ENCODE data around the gene POLR3A.

Gene POLR3A

GRCh38 chr10:78045856-78046255, 16.5 kb upstream of the POLR3A start:
- DNase-seq, result no peak

DNA sequence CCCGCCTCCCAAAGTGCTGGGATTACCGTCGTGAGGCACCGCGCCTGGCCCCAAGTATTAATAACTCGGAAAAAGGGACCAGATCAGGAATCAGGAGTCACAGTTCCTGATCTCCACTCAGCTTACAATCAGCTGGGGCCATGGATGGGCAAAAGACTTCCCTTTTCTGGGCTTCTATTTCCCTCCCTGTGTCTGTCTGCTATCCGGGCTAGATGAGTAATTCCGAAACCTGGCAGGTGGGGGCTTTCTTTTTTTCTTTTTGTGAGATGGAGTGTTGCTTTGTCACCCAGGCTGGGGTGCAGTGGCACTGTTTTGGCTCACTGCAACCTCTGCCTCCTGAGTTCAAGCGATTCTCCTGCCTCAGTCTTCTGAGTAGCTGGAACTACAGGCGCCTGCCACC, 15.9 kb upstream of the POLR3A start:
- DNase-seq, result no peak

DNA sequence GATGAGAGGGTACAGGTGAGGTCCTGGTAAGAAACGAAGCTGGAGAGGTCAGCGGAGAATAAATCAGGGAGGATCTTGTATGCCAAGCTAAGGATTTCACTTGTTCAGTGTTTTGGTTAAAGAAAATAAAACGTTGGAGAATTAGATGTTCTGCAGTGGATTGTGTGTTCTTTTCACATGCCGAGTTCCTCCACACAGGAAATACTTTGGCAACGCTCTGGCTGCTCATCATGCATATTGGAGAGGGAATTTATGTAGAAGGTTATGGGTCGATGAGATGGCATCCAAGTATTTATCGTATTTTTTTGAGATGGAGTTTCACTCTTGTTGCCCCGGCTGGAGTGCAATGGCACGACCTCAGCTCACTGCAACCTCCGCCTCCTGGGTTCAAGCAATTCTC, 15.4 kb upstream of the POLR3A start:
- no peak for DNase-seq

- no peak for DNase-seq
Measured at GRCh38 chr10:78044179-78044578, 14.9 kb upstream of the POLR3A start.

DNA sequence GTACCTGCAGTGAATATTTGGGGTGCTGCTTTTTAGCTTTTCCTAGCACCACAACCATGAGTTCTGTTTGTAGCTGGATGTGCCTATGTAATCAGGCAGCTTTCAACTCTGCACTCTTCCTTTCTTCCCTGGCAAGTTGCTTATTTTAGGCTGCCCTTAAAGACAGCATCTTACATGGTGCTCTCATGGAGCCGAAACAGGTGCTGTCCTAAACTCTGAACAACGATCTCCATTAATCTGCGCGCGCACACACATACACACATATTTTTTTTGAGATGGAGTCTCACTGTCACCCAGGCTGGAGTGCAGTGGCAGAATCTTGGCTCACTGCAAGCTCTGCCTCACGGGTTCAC, 13.4 kb upstream of the POLR3A start:
- no peak for DNase-seq

GRCh38 chr10:78042058-78042751, 12.9 kb upstream of the POLR3A start:
- DNase-seq, result no peak

DNA sequence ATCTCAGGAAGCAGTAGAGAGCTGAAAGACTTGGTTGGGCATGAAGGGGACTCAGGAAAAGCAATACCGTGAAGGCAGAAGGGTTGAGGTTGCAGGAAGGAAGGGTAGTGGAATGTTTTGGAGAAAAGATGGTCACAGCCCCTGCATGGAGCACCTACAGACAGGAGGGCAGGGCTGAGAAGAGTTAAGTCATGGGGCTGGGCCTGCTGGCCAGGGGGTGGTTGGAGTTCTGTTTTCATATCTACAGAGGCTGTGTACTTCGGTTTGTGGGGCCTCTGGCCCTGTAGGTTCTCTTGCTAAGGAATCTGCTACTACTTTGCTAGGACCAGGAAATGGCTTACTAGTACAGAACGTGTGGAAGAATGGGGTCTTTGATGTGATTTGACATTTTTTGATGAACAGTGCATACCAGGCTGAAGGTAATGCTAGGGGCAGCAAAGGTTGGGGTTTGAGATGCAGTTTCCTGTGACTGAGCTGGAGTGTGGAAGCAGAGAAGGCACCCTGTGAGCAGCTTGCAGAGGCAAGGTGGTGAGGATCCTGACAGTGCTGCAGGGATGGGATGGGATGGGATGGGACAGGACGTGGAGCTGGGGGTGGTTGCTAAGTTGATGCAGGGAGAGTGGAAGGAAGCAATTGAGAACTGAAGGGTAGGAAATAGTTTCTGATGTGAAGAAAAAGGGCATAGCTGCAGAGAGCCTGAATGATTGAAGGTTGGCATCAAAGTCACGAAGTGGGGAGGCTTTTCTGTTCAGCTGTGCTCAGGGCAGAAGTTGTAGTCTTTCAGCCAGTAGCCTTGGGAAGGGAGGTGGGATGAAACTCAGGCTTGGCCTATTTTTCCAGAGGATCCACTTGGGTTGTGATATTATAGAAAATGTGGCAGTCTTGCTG, 12.1 kb upstream of the POLR3A start:
- no peak for DNase-seq

- DNase-seq, result no peak
Measured at GRCh38 chr10:78039743-78040142, 10.4 kb upstream of the POLR3A start.

- no peak for DNase-seq
Measured at GRCh38 chr10:78038791-78039547, 9.7 kb upstream of the POLR3A start.

DNA sequence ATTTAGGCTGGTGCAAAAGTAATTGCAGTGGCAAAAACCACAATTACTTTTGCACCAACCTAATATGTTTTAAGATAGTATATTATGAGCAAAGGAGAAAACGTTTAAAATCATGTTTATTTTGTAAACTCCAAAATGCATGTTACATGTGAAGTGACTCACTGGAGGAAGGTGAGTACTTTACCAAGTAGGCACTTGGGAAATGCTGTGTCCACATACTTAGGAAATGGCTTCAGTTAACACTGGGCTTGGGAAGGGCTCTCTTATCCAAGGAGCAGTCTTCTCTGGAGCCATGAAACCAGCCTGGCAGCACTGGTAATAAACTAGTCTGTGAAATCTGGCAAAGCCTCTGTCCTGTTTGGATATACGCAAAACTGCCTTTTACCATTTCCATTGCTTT, 8.8 kb upstream of the POLR3A start:
- no peak for DNase-seq

DNA sequence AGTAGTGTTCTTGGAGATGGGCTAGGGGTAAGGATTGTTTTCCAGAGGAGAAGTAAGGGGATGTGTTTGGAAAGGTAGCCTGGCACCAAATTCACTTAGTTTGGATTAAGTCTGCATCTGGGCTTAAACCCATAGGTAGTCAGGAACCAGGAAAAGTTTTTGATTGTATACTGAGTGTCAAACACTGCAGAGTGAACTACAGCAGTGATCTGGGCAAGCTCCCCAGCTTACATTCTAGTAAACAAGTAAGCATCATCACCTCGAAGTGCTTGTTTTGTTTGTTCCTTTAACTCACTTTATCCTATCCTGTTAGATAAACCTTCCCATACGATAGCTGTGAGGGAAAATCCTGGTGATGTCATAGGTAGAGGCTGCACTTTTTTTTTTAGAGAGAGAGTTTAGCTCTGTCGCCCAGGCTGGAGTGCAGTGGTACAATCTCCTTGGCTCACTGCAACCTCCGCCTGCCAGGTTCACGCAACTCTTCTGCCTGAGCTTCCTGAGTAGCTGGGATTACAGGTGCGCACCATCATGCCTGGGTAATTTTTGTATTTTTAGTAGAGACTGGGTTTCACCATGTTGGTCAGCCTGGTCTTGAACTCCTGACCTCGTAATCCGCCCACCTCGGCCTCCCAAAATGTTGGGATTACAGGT, 6.7 kb upstream of the POLR3A start:
- no peak for DNase-seq

DNA sequence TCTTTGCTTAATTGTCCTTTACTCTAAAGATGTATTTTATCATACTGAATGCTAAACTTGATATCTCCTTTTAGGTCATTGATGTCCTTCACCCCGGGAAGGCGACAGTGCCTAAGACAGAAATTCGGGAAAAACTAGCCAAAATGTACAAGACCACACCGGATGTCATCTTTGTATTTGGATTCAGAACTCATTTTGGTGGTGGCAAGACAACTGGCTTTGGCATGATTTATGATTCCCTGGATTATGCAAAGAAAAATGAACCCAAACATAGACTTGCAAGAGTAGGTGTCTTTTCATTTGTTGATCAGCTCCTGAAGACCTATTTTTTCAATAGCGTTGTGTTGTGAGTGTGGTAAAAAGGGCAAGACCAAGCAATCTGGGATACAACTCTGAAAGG, 6.1 kb upstream of the POLR3A start:
- no peak for DNase-seq

- DNase-seq, result no peak
Measured at GRCh38 chr10:78035025-78035424, 5.7 kb upstream of the POLR3A start.

GRCh38 chr10:78033637-78034470, 4.5 kb upstream of the POLR3A start, which contains the start of gene RPS24:
Gene RPS24, plus strand, starts transcription at chr10:78033863. Its CDS starts 39 bp downstream, at chr10:78033902.
- DNase-seq, result peak; percentile 89 to 96

DNA sequence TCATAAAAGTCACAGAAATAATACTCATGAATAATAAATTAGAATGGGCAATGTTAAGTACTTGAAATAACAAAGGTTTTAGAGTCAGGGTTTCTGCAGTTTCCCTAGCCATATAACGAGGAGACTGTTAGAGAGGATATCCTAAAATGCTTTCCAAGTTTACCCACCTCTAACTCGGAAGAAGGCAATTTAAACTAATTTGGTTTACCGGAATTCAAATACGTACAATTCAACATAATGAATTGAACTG, 4.0 kb upstream of the POLR3A start:
- no peak for DNase-seq

- DNase-seq, result no peak
Measured at GRCh38 chr10:78028438-78029268, 662 bp downstream of the POLR3A start.

- DNase-seq, result no peak
Measured at GRCh38 chr10:78025685-78026364, 3.5 kb downstream of the POLR3A start.

GRCh38 chr10:78023741-78024140, 5.6 kb downstream of the POLR3A start:
- DNase-seq, result no peak

GRCh38 chr10:78021201-78021600, 8.1 kb downstream of the POLR3A start:
- DNase-seq, result no peak

DNA sequence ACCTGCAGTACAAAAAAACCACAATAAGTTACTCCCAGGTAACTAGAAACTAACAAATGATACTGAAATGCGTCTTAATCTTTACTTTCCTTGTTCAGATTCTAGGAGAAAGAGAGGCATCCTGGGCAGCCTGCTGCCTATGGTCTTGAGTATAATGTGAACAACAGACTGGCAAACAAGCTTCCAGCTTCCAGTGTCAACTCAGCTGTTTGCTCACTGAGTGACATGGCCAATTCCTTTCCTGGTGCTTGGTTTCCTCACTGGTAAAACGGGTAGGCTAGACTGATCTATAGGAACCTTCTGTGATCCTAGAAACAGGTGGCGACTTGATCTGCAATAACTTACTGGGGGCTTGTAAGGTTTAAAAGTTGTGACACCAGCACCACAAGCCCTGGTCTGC, 10.1 kb downstream of the POLR3A start:
- no peak for DNase-seq

DNA sequence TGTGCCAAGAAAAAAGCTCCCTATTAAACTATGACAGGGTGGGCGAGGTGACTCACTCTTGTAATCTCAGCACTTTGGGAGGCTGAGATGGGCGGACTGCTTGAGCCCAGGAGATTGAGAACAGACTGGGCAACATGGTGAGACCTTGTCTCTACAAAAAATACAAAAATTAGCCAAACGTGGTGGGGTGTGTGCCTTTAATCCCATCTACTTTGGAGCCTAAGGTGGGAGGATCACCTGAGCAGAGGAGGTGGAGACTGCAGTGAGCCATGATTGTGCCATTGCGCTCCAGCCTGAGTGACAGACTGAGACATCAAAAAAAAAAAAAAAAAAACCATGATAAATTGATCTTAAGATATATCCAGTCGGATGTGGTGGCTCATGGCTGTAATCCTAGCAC, 11.5 kb downstream of the POLR3A start:
- DNase-seq, result no peak

Measured in NCI-H526 (cell line).